Activated CD4-positive, CD25-positive, alpha-beta regulatory T cell treated with anti-CD3 and anti-CD28 coated beads, Interleukin-2, amount 50 U/mL, for 72 hours (primary cell): Measurements from ENCODE around the gene MIS18A.
A peak's percentile ranks its signal among the peaks of the same experiment; 100 is the strongest.
"Not testable (repeated sequence)": the region's sequence is repeated elsewhere in the genome, so short reads cannot be mapped to it uniquely, and the experiment has no call there.

Experiments
- DNase-seq: peaks from one replicate; pipeline ENCODE4 v3.0.0; 2021

MIS18A gene

GRCh38 chr21:32278518-32279376 is at the start of gene MIS18A:
TSS of gene MIS18A (minus strand) at chr21:32279049. CDS start at chr21:32279014, 35 bp downstream.
- peak; percentile 98 for DNase-seq

GRCh38 chr21:32328595-32328994 is 49.7 kb upstream of the MIS18A start:
- no peak for DNase-seq

GRCh38 chr21:32325706-32326105 is 46.9 kb upstream of the MIS18A start:
- DNase-seq = no peak

- DNase-seq = no peak
Observed at GRCh38 chr21:32322676-32323075, 43.8 kb upstream of the MIS18A start.

GRCh38 chr21:32322103-32322502 is 43.3 kb upstream of the MIS18A start:
- no peak for DNase-seq

- no peak for DNase-seq
Observed at GRCh38 chr21:32321480-32321879, 42.6 kb upstream of the MIS18A start.

- DNase-seq = no peak
Observed at GRCh38 chr21:32320726-32321125, 41.9 kb upstream of the MIS18A start.

GRCh38 chr21:32320059-32320458 is 41.2 kb upstream of the MIS18A start:
- DNase-seq = no peak

GRCh38 chr21:32319012-32319411 is 40.2 kb upstream of the MIS18A start:
- no peak for DNase-seq

- no peak for DNase-seq
Observed at GRCh38 chr21:32317726-32318125, 38.9 kb upstream of the MIS18A start.

- no peak for DNase-seq
Observed at GRCh38 chr21:32316361-32317215, 37.7 kb upstream of the MIS18A start.

- no peak for DNase-seq
Observed at GRCh38 chr21:32315511-32316281, 36.8 kb upstream of the MIS18A start.

- DNase-seq = no peak
Observed at GRCh38 chr21:32314806-32315205, 36.0 kb upstream of the MIS18A start.

- DNase-seq = no peak
Observed at GRCh38 chr21:32312976-32313375, 34.1 kb upstream of the MIS18A start.

- DNase-seq = no peak
Observed at GRCh38 chr21:32312326-32312725, 33.5 kb upstream of the MIS18A start.

GRCh38 chr21:32311621-32312020 is 32.8 kb upstream of the MIS18A start:
- no peak for DNase-seq

- DNase-seq = not testable (repeated sequence)
Observed at GRCh38 chr21:32310976-32311375, 32.1 kb upstream of the MIS18A start.

- no peak for DNase-seq
Observed at GRCh38 chr21:32309906-32310460, 31.1 kb upstream of the MIS18A start.

GRCh38 chr21:32308696-32309095 is 29.8 kb upstream of the MIS18A start:
- DNase-seq = no peak

- no peak for DNase-seq
Observed at GRCh38 chr21:32307706-32308105, 28.9 kb upstream of the MIS18A start.

- no peak for DNase-seq
Observed at GRCh38 chr21:32306021-32306780, 27.4 kb upstream of the MIS18A start.

GRCh38 chr21:32304998-32305397 is 26.1 kb upstream of the MIS18A start:
- DNase-seq = no peak
